PC-3 (cell line): ENCODE measurements around the gene IL17REL.

ENCODE experiments used
- CTCF ChIP-seq: fragments of 300-600 bp; sonication (generic); conservative IDR thresholded peaks from 2 replicates; pipeline ENCODE4 v1.5.1; 2017; ENCODE audit warnings: antibody characterized with exemption, low read depth, mild to moderate bottlenecking, low read length
- EZH2 ChIP-seq: fragments of 300-600 bp; sonication (generic); IDR thresholded peaks from one replicate; pipeline ENCODE4 v1.6.1; 2017; ENCODE audit warnings: antibody characterized with exemption, mild to moderate bottlenecking, low read length; ENCODE audit not compliant: unreplicated experiment
- EZH2phosphoT487 ChIP-seq: fragments of 300-600 bp; sonication (generic); IDR thresholded peaks from 2 replicates; pipeline ENCODE4 v1.6.1; 2018; ENCODE audit warnings: mild to moderate bottlenecking, antibody characterized with exemption, low read length, borderline replicate concordance

GRCh38 chr22:49995361-49996118 lies 17.0 kb downstream of the IL17REL start:
- no peak for TF ChIP-seq CTCF
- no peak for TF ChIP-seq EZH2
- no peak for TF ChIP-seq EZH2phosphoT487
